A673 (cell line): ENCODE data around the gene SULT2B1. TPM values are rescaled to one million over a fixed set of nuclear protein-coding genes. Genes with fewer than 3 reads are reported as not detected.

Source experiments
- Bru-seq: library from RNA; stranded (reverse); fragments of 400-500 nt; gene quantifications from one replicate; lab custom pipeline; 2021; lab: Mats Ljungman, UMichigan
- BruChase-seq, 2 experiments: library from RNA; stranded (reverse); fragments of 400-500 nt; gene quantifications; one replicate each; lab custom pipeline; 2021; lab: Mats Ljungman, UMichigan
- BruUV-seq: library from RNA; stranded (reverse); fragments of 400-500 nt; replicated peaks from 2 replicates; lab custom pipeline; 2021; lab: Mats Ljungman, UMichigan
- CTCF ChIA-PET: fragments of 300-600 bp; sonication (Branson Sonifier 250); formaldehyde crosslinking; loops from one replicate; lab custom pipeline; 2022; ENCODE audit warnings: antibody characterized with exemption; lab: Charles Lee
- POLR2A ChIA-PET: fragments of 300-600 bp; sonication (Branson Sonifier 250); formaldehyde crosslinking; loops from one replicate; lab custom pipeline; 2022; ENCODE audit warnings: antibody characterized with exemption; ENCODE audit not compliant: low non-redundant PET; lab: Charles Lee
- DNase-seq: peaks from one replicate; pipeline ENCODE4 v3.0.0-alpha.2; 2015; ENCODE audit warnings: low spot score
- H3K27ac ChIP-seq: fragments of 200-600 bp; sonication (generic); 2 replicates; pipeline ENCODE4 v1.5.1; 2016; ENCODE audit warnings: mixed run types, low read depth, mild to moderate bottlenecking, mixed read lengths, antibody characterized with exemption, low read length; ENCODE audit not compliant: poor library complexity, severe bottlenecking
- H3K27me3 ChIP-seq: fragments of 200-600 bp; sonication (generic); replicated peaks from 2 replicates; pipeline ENCODE4 v1.6.1; 2017; ENCODE audit warnings: mixed run types, low read depth, mild to moderate bottlenecking, mixed read lengths, antibody characterized with exemption, low read length; ENCODE audit not compliant: insufficient read depth, poor library complexity
- H3K36me3 ChIP-seq: fragments of 200-600 bp; sonication (generic); 2 replicates; pipeline ENCODE4 v1.6.1; 2016; ENCODE audit warnings: mixed run types, mild to moderate bottlenecking, mixed read lengths, antibody characterized with exemption, low read length; ENCODE audit not compliant: insufficient read depth, poor library complexity, severe bottlenecking
- H3K4me1 ChIP-seq: fragments of 200-600 bp; sonication (generic); 2 replicates; pipeline ENCODE4 v1.6.1; 2017; ENCODE audit warnings: mixed run types, mild to moderate bottlenecking, mixed read lengths, antibody characterized with exemption, low read length; ENCODE audit not compliant: insufficient read depth, poor library complexity, severe bottlenecking
- H3K4me3 ChIP-seq: fragments of 200-600 bp; sonication (generic); 2 replicates; pipeline ENCODE4 v1.5.1; 2016; ENCODE audit warnings: low read depth, mixed run types, mild to moderate bottlenecking, mixed read lengths, low read length; ENCODE audit not compliant: poor library complexity, severe bottlenecking
- H3K9me3 ChIP-seq: fragments of 200-600 bp; sonication (generic); 2 replicates; pipeline ENCODE4 v1.6.1; 2016; ENCODE audit warnings: mixed run types, low read depth, mild to moderate bottlenecking, mixed read lengths, antibody characterized with exemption, low read length; ENCODE audit not compliant: poor library complexity, severe bottlenecking
- CTCF ChIP-seq: fragments of 300-800, 200-600 bp; sonication (generic); conservative IDR thresholded peaks from 2 replicates; pipeline ENCODE4 v1.5.1; 2017; ENCODE audit warnings: low read depth, mild to moderate bottlenecking, antibody characterized with exemption, low read length, moderate library complexity, mixed read lengths
- EZH2 ChIP-seq: fragments of 200-600 bp; sonication (generic); IDR thresholded peaks from 2 replicates; pipeline ENCODE4 v1.6.1; 2017; ENCODE audit warnings: borderline replicate concordance, low read depth, mild to moderate bottlenecking, mixed read lengths, antibody characterized with exemption, low read length; ENCODE audit not compliant: poor library complexity, severe bottlenecking
- intact Hi-C: fragments of 100-400 bp; cut with micrococcal nuclease; formaldehyde crosslinking; loops from one replicate; pipeline ENCODE4 v1.10.0; 2022; ENCODE audit not compliant: unreplicated experiment
- long read RNA-seq: library from polyadenylated mRNA; stranded (forward); transcript quantifications from one replicate; pipeline ENCODE4 v2.0.0, GENCODE V29; 2022
- total RNA-seq: library from RNA; stranded (reverse); gene quantifications from 2 replicates; pipeline ENCODE4 v1.2.3, GENCODE V29; 2021

The SULT2B1 gene
- total RNA-seq = 0.24 and 0.60 TPM in 2 replicates
- Bru-seq, nascent RNA = percentile 2 among the genes with signal in this experiment
- not detected for BruChase-seq, experiment 1, labeled RNA remaining after a 2-hour chase
- percentile 5 among the genes with signal in this experiment for BruChase-seq, experiment 2, labeled RNA remaining after a 6-hour chase
- long read RNA-seq, partial matches to known transcripts = 0 of 1 reads
- long read RNA-seq, other reads (novel, unspliced or antisense) = 1 of 1 reads

DNA sequence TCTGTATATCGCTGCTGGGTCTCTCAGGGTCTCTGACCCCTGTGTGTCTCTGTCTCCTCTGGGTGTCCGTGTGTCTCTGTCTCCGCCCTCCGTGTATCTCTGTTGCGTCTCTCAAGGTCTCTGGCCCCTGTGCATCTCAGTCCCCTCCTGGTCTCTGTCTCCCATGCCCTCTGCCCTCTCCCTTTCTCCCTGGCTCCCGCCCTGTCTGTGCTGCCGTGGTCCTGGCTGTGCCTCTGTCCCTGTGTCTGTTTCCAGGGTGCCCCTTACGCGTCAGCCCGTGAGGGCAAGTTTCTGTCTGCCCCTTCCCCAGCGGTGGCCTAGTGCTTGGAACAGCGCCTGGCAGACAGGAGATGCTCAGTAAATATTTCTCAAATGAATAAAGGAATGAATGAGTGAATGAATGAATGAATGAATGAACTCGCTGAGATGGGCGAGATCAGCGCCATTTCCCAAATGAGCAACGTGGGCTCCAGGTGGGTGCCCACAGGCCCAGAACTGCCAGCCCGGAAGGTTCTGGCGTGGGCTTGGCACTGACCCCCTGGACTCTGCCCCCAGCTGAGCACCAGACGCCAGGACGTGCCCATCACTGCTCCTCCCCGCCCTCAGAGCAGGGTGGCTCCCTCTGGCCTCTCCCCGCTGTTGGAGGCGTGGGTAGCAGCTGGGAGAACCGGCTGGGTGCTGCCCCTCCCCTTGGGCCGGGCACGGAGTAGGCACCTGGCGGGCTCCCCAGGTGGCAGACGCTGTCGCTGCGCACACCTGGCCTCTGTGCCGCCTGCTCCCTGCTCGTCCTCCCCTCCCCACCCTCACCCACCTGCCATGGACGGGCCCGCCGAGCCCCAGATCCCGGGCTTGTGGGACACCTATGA, at the start of gene SULT2B1:
Gene SULT2B1, plus strand, starts transcription at position 736 of the 866 bp plus-strand sequence. Its CDS starts 81 bp downstream, at position 817.
- no peak for DNase-seq
- CTCF ChIA-PET = interaction anchor here (0.6 kb wide), 1 partner anchor 255 kb away, joined by 3 read pairs; no protein-coding TSS in a partner anchor
- no peaks in the 10 kb centered on the region for H3K4me1 ChIP-seq
- intact Hi-C loops = no loop called here
- H3K9me3 ChIP-seq = no peaks in the 10 kb centered on the region
- no peaks in the 10 kb centered on the region for H3K36me3 ChIP-seq
- H3K27ac ChIP-seq = no peak within 1 kb of the TSS
- POLR2A ChIA-PET = interaction anchor here (0.5 kb wide), 1 partner anchor 230 kb away, joined by 3 read pairs; a partner anchor contains a TSS
- H3K27me3 ChIP-seq = no peaks in the 10 kb centered on the region
- H3K4me3 ChIP-seq = no peak within 1 kb of the TSS
- TF ChIP-seq EZH2 (no peak), CTCF (no peak)
- BruUV-seq = no TSS peak

DNA sequence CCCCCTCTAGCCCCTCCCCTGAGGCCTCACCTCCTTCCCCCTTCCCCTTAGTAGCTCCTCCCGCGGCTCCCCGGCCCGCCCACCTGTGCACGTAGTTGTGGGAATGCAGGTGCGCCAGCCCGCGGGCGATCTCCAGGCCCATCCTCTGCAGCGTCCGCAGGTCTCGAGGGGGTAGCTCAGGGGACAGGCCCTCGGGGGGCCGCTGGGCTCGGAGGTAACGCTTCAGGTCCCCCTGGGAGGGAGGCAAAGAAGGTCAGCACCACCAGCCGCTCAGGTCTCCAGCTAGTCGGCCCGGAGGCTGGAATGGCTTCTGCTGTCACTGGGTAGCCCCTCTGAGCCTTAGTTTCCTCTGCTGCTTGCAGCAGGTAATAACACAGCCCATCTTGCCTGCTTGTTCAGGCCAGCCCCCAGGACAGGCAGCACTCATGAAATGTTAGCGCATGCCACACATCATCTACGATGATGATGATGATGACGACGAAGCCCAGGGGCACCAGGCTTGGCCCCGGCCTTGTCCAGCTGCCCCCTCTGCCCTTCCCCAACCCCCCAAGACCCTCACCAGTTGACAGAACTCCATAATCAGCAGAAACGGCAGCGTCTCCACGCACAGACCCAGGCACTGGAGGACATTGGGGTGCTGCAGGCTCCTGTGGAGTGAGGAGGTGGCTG, 49.5 kb upstream of the SULT2B1 start:
- intact Hi-C loops = no loop called here
- Histone ChIP-seq H3K27ac (no peak overlapping the region), H3K4me1 (peaks cover 23% of the 10 kb centered on the region), H3K9me3 (no peaks in the 10 kb centered on the region), H3K36me3 (no peaks in the 10 kb centered on the region), H3K4me3 (peak overlapping the region; percentile 25), H3K27me3 (peaks cover 10% of the 10 kb centered on the region)
- DNase-seq = no peak
- ChIA-PET POLR2A (no interaction called here), CTCF (interaction anchor here (0.6 kb wide), 1 partner anchor 82 kb away, joined by 6 read pairs; no protein-coding TSS in a partner anchor)
- TF ChIP-seq CTCF = no peak
- TF ChIP-seq EZH2 = no peak
- BruUV-seq = no TSS peak
